PFSK-1 (cell line): ENCODE results near the gene ITGA1.

ENCODE experiments used
- FOXP2 ChIP-seq: optimal IDR thresholded peaks from 2 replicates; pipeline ENCODE3; 2011; ENCODE audit warnings: borderline replicate concordance, control low read depth, inconsistent platforms; ENCODE audit not compliant: insufficient read depth; ENCODE audit errors: extremely low read length, extremely low read depth
- POLR2AphosphoS5 ChIP-seq: IDR thresholded peaks from 2 replicates; pipeline ENCODE4 v1.6.1; 2012; ENCODE audit warnings: low read depth, mild to moderate bottlenecking, control low read depth, low read length, moderate library complexity
- REST ChIP-seq, 2 experiments: IDR thresholded peaks; 2 replicates each; pipeline versions ENCODE4 v1.6.1 to v1.8.0; 2011 to 2012; ENCODE audit warnings: low read depth in 2 of 2, low read length in 2 of 2, control low read depth in 1 of 2, inconsistent platforms in 1 of 2, mild to moderate bottlenecking in 1 of 2, moderate library complexity in 1 of 2; ENCODE audit not compliant: insufficient read depth in 1 of 2
- SIN3A ChIP-seq: IDR thresholded peaks from 2 replicates; pipeline ENCODE4 v1.6.1; 2012; ENCODE audit warnings: mild to moderate bottlenecking, low read length, moderate library complexity, borderline replicate concordance; ENCODE audit not compliant: insufficient read depth
- TAF1 ChIP-seq: IDR thresholded peaks from 2 replicates; pipeline ENCODE4 v1.6.1; 2012; ENCODE audit warnings: low read length, control low read depth, borderline replicate concordance; ENCODE audit not compliant: insufficient read depth

ITGA1 gene

GRCh38 chr5:52846182-52846842 is 58.6 kb downstream of the ITGA1 start:
- no peak for TF ChIP-seq POLR2AphosphoS5
- no peak for TF ChIP-seq REST (IDR thresholded peaks at IDR 0.05; ENCODE audit: insufficient read depth in 1 of 2, low read depth in 2 of 2, low read length in 2 of 2)
- TF ChIP-seq SIN3A = no peak
- TF ChIP-seq FOXP2 = no peak
- no peak for TF ChIP-seq TAF1

- no peak for TF ChIP-seq REST (IDR thresholded peaks at IDR 0.05; ENCODE audit: insufficient read depth in 1 of 2, low read depth in 2 of 2, low read length in 2 of 2)
- TF ChIP-seq FOXP2 = no peak
- TF ChIP-seq TAF1 = no peak
- TF ChIP-seq POLR2AphosphoS5 = no peak
- TF ChIP-seq SIN3A = no peak
Measured at GRCh38 chr5:52849544-52849943, 61.8 kb downstream of the ITGA1 start.

- no peak for TF ChIP-seq SIN3A
Measured at GRCh38 chr5:52853650-52854049, 65.9 kb downstream of the ITGA1 start.

GRCh38 chr5:52854301-52854700 is 66.6 kb downstream of the ITGA1 start:
- TF ChIP-seq REST (IDR thresholded peaks at IDR 0.05; ENCODE audit: insufficient read depth in 1 of 2, low read depth in 2 of 2, low read length in 2 of 2) = no peak
- no peak for TF ChIP-seq SIN3A
- TF ChIP-seq FOXP2 = no peak
- TF ChIP-seq TAF1 = no peak
- TF ChIP-seq POLR2AphosphoS5 = no peak

GRCh38 chr5:52854949-52855348 is 67.2 kb downstream of the ITGA1 start:
- no peak for TF ChIP-seq SIN3A
- no peak for TF ChIP-seq TAF1
- TF ChIP-seq POLR2AphosphoS5 = no peak
- TF ChIP-seq FOXP2 = no peak
- TF ChIP-seq REST (IDR thresholded peaks at IDR 0.05; ENCODE audit: insufficient read depth in 1 of 2, low read depth in 2 of 2, low read length in 2 of 2) = no peak
